Measurements from ENCODE around the gene CENPP.
"Not testable (repeated sequence)": the region's sequence is repeated elsewhere in the genome, so short reads cannot be mapped to it uniquely, and the experiment has no call there.

- TF ChIP-seq CTCF (IDR thresholded peaks at IDR 0.05; ENCODE audit: insufficient read depth, low read depth, low read length); EZH2 (IDR thresholded peaks at IDR 0.05; ENCODE audit: insufficient read depth, low read length): not testable (repeated sequence)
Observed at GRCh38 chr9:92595075-92595474, 269.3 kb downstream of the CENPP start.

All from astrocyte (in vitro differentiated cells and primary cell).